Gastroesophageal sphincter (tissue), 3 donors: ENCODE measurements around the gene C19orf47.

ENCODE experiments used
- CTCF ChIP-seq, 4 experiments: fragments of 200-600 bp in 2 of 4; fragments of 450-650 bp in 2 of 4; sonication (generic) in 1 of 4; IDR thresholded peaks; one replicate each; pipeline ENCODE4 v1.5.1; 2017 to 2019; ENCODE audit warnings: antibody characterized with exemption in 4 of 4, mild to moderate bottlenecking in 2 of 4, moderate library complexity in 2 of 4
- EP300 ChIP-seq: sonication (generic); formaldehyde crosslinking; IDR thresholded peaks from one replicate; pipeline ENCODE4 v1.6.1; 2017; ENCODE audit warnings: antibody characterized with exemption, mild to moderate bottlenecking
- POLR2A ChIP-seq, 2 donors: fragments of 450-650 bp; IDR thresholded peaks; one replicate each; pipeline ENCODE4 v1.6.1; 2017; ENCODE audit warnings: antibody characterized with exemption in 2 of 2, mild to moderate bottlenecking in 2 of 2, moderate library complexity in 1 of 2
- POLR2AphosphoS5 ChIP-seq: sonication (generic); formaldehyde crosslinking; IDR thresholded peaks from one replicate; pipeline ENCODE4 v1.6.1; 2017; ENCODE audit warnings: antibody characterized with exemption

DNA sequence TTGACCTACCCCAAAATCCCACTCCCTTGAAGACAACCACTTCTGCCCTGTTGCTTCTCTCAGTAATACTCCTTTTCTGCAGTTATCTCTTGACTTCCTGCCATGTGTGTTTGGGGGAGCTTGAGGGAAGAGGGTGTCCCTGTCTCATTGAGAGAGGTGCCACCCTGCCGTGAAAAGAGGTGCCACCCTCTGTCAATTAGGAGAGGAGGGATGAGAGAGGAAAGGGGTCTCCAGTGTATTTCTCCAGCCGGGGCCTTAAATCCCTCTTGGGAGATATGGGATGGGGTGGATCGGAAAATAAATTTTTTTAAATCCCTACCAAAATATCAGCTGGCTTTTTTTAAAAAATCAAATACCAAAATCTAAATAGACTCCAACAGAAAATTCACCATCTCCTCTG lies 16.8 kb upstream of the C19orf47 start:
- TF ChIP-seq POLR2AphosphoS5 (no peak), POLR2A (IDR thresholded peaks at IDR 0.05) (no peak), CTCF (IDR thresholded peaks at IDR 0.05) (no peak), EP300 (no peak)
